ENCODE measurements around the gene IL1RAPL2. TPM values are rescaled to one million over a fixed set of nuclear protein-coding genes. Genes with fewer than 3 reads are reported as not detected.

Gene IL1RAPL2
- total RNA-seq, 4 donors from 2014 or later = not detected

- TF ChIP-seq CTCF (IDR thresholded peaks at IDR 0.05 in 4 of 5, conservative IDR thresholded peaks at IDR 0.05 in 1 of 5) (no peak), POLR2A (IDR thresholded peaks at IDR 0.05) (no peak)
- intact Hi-C loops (cut with DNase I; ENCODE audit: low total_unique reads) = no loop called here
- Histone ChIP-seq H3K36me3 (no peaks in the 10 kb centered on the region), H3K9me3 (no peaks in the 10 kb centered on the region), H3K27ac (no peak overlapping the region), H3K4me1 (no peaks in the 10 kb centered on the region), H3K27me3 (no peaks in the 10 kb centered on the region), H3K4me3 (no peak overlapping the region)
- DNase-seq (no peak), ATAC-seq (no peak)
- in situ Hi-C loops (cut with MboI; ENCODE audit: low sequenced_read_pairs in 4 of 4) = no loop called here
Measured at GRCh38 chrX:104795804-104796203, 229.8 kb downstream of the IL1RAPL2 start.

GRCh38 chrX:104803219-104803618, 237.2 kb downstream of the IL1RAPL2 start:
- no peaks in the 10 kb centered on the region for H3K36me3 ChIP-seq
- ATAC-seq (no peak), DNase-seq (no peak)
- H3K9me3 ChIP-seq = no peaks in the 10 kb centered on the region
- in situ Hi-C loops (cut with MboI; ENCODE audit: low sequenced_read_pairs in 4 of 4) (no loop called here), intact Hi-C loops (cut with DNase I; ENCODE audit: low total_unique reads) (no loop called here)
- TF ChIP-seq POLR2A (IDR thresholded peaks at IDR 0.05) (no peak), CTCF (IDR thresholded peaks at IDR 0.05 in 4 of 5, conservative IDR thresholded peaks at IDR 0.05 in 1 of 5) (no peak)
- no peak overlapping the region for H3K27ac ChIP-seq
- H3K27me3 ChIP-seq = no peaks in the 10 kb centered on the region
- H3K4me3 ChIP-seq = no peak overlapping the region
- H3K4me1 ChIP-seq = no peaks in the 10 kb centered on the region

- DNase-seq (no peak), ATAC-seq (no peak)
- H3K4me1 ChIP-seq = no peaks in the 10 kb centered on the region
- H3K27me3 ChIP-seq = no peaks in the 10 kb centered on the region
- H3K36me3 ChIP-seq = no peaks in the 10 kb centered on the region
- intact Hi-C loops (cut with DNase I; ENCODE audit: low total_unique reads) = no loop called here
- H3K4me3 ChIP-seq = no peak overlapping the region
- TF ChIP-seq POLR2A (IDR thresholded peaks at IDR 0.05) = no peak
- in situ Hi-C loops (cut with MboI; ENCODE audit: low sequenced_read_pairs in 4 of 4) = no loop called here
- no peaks in the 10 kb centered on the region for H3K9me3 ChIP-seq
- no peak overlapping the region for H3K27ac ChIP-seq
Measured at GRCh38 chrX:104806346-104806745, 240.3 kb downstream of the IL1RAPL2 start.

- DNase-seq = no peak
- Histone ChIP-seq H3K36me3 (no peaks in the 10 kb centered on the region), H3K27ac (no peak overlapping the region), H3K9me3 (no peaks in the 10 kb centered on the region), H3K4me1 (no peaks in the 10 kb centered on the region), H3K4me3 (no peak overlapping the region), H3K27me3 (no peaks in the 10 kb centered on the region)
- intact Hi-C loops (cut with DNase I; ENCODE audit: low total_unique reads) (no loop called here), in situ Hi-C loops (cut with MboI; ENCODE audit: low sequenced_read_pairs in 4 of 4) (no loop called here)
- no peak for ATAC-seq
- TF ChIP-seq CTCF (IDR thresholded peaks at IDR 0.05 in 4 of 5, conservative IDR thresholded peaks at IDR 0.05 in 1 of 5) (no peak), POLR2A (IDR thresholded peaks at IDR 0.05) (no peak)
Measured at GRCh38 chrX:104833401-104833800, 267.4 kb downstream of the IL1RAPL2 start.

- ATAC-seq = no peak
- peaks cover 0 to 5% (median 2%) of the 10 kb centered on the region in 3 donors for H3K27me3 ChIP-seq
- in situ Hi-C loops (cut with MboI; ENCODE audit: low sequenced_read_pairs in 4 of 4) (no loop called here), intact Hi-C loops (cut with DNase I; ENCODE audit: low total_unique reads) (no loop called here)
- H3K36me3 ChIP-seq = no peaks in the 10 kb centered on the region
- H3K27ac ChIP-seq = no peak overlapping the region
- H3K4me1 ChIP-seq = no peaks in the 10 kb centered on the region
- no peak overlapping the region for H3K4me3 ChIP-seq
- DNase-seq = no peak
- H3K9me3 ChIP-seq = no peaks in the 10 kb centered on the region
- TF ChIP-seq CTCF (IDR thresholded peaks at IDR 0.05 in 4 of 5, conservative IDR thresholded peaks at IDR 0.05 in 1 of 5) = no peak
Measured at GRCh38 chrX:104842646-104843045, 276.6 kb downstream of the IL1RAPL2 start.
